Left ventricle myocardium inferior (tissue), 1 donor: ENCODE data around the gene PPP2R3A. TPM values are rescaled to one million over a fixed set of nuclear protein-coding genes. Genes with fewer than 3 reads are reported as not detected.
"Not testable (repeated sequence)": the region's sequence is repeated elsewhere in the genome, so short reads cannot be mapped to it uniquely, and the experiment has no call there.

Experiments
- DNase-seq: peaks from one replicate; pipeline ENCODE4 v3.0.0-alpha.2; 2020
- H3K27ac ChIP-seq: fragments of 200-600 bp; replicated peaks from 2 replicates; pipeline ENCODE4 v1.8.0; 2021
- H3K27me3 ChIP-seq: fragments of 200-600 bp; 2 replicates; pipeline ENCODE4 v1.8.0; 2021; ENCODE audit warnings: low read depth
- H3K36me3 ChIP-seq: fragments of 200-600 bp; 2 replicates; pipeline ENCODE4 v1.8.0; 2021
- H3K4me1 ChIP-seq: fragments of 200-600 bp; 2 replicates; pipeline ENCODE4 v1.8.0; 2021
- H3K4me3 ChIP-seq: fragments of 200-600 bp; 2 replicates; pipeline ENCODE4 v1.8.0; 2021; ENCODE audit warnings: mild to moderate bottlenecking, moderate library complexity
- H3K9me3 ChIP-seq: fragments of 200-600 bp; replicated peaks from 2 replicates; pipeline ENCODE4 v1.8.0; 2021
- intact Hi-C: fragments of 100-400 bp; cut with micrococcal nuclease; formaldehyde crosslinking; loops from one replicate; pipeline ENCODE4 v1.11.0; 2022
- total RNA-seq: library from RNA; stranded (reverse); fragmentation: NEBNext Ultra II Directional; extraction: Animal tissue kit (Norgen Biotek cat#: 25700); gene quantifications from one replicate; pipeline ENCODE4 v1.2.1, GENCODE V29; 2021
- TF ChIP-seq, protein P1 (sequence below): fragments of 200-600 bp; IDR thresholded peaks from 2 replicates; pipeline ENCODE4 v1.8.0; 2021; ENCODE audit warnings: antibody characterized with exemption, mild to moderate bottlenecking, borderline replicate concordance
- donor health status: DM: no; HTN: yes; CAD: no; lungs with severe emphysema.

Gene PPP2R3A
- total RNA-seq, 1 donor from 2014 or later, result 94.9 TPM

DNA sequence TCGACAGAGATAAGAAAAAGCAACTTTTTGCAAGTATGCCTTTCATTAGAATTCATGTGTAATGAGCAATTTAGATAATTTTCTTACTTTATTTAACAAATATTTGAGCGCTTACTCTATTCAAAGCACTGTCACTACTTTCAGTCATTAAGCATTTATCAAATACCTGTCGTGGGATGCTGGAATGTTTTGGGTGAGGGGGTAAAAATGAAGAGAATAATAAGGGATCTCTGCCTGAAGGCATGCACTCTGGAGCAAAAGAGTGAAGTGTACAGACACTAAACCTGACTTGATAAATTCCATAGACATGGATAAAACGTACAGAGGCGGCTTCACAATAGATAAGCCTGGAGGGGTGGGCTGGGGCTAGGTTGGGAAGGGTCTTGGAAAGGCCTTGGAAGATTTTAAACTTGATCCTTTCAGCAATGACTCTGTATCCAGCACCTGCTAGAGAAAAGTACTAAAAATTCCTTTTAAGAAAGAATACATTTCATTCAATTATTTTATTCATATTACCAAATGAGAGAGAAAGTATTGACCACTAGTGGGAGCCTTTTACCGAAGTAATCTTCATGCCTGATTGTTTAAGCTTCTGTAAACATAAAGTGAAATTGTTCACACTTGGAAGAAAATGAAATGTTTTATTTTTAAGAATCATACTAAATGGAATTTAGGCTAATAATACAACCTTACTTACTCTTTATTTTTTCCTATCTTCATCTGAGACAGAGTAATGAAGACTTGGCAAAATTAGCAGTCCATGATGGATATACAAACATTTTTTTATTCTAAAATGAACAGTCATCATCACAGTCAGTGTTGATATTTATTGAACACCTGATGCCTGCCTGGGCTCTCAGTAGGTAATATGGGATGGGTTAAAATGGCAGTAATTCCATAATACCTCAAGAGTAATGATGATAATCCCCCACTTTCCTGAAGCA is 113.2 kb downstream of the PPP2R3A start:
- TF ChIP-seq, protein P1, sequence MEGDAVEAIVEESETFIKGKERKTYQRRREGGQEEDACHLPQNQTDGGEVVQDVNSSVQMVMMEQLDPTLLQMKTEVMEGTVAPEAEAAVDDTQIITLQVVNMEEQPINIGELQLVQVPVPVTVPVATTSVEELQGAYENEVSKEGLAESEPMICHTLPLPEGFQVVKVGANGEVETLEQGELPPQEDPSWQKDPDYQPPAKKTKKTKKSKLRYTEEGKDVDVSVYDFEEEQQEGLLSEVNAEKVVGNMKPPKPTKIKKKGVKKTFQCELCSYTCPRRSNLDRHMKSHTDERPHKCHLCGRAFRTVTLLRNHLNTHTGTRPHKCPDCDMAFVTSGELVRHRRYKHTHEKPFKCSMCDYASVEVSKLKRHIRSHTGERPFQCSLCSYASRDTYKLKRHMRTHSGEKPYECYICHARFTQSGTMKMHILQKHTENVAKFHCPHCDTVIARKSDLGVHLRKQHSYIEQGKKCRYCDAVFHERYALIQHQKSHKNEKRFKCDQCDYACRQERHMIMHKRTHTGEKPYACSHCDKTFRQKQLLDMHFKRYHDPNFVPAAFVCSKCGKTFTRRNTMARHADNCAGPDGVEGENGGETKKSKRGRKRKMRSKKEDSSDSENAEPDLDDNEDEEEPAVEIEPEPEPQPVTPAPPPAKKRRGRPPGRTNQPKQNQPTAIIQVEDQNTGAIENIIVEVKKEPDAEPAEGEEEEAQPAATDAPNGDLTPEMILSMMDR, result peak; percentile 66
- Histone ChIP-seq H3K4me3 (no peak overlapping the region), H3K36me3 (peaks cover 32% of the 10 kb centered on the region), H3K27me3 (no peaks in the 10 kb centered on the region), H3K4me1 (peaks cover 26% of the 10 kb centered on the region), H3K9me3 (no peaks in the 10 kb centered on the region), H3K27ac (no peak overlapping the region)
- DNase-seq, result no peak
- intact Hi-C loops, result loop anchor here (5.0 to 10.0 kb wide), 2 partner anchors 676 to 934 kb away; partner anchors contain the start of gene STAG1

DNA sequence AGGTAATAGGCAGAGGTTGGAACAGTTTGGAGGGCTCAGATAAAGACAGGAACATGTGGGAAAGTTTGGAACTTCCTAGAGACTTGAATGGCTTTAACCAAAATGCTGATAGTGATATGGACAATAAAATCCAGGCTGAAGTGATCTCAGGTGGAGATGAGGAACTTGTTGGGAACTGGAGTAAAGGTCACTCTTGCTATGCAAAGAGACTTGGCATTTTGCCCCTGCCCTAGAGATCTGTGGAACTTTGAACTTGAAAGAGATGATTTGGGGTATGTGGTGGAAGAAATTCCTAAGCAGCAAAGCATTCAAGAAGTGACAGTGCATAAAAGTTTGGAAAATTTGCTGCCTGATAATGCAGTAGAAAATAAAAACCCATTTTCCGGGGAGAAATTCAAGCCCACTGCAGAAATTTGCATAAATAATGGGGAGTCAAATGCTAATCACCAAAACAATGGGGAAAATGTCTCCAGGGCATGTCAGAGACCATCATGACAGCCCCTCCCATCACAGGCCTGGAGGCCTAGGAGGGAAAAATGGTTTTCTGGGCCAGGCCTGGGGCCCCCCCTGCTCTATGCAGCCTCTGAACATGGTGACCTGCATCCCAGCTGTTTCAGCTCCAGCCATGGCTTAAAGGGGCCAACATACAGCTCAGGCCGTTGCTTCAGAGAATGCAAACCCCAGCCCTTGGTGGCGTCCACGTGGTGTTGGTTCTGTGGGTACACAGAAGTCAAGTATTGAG is 118.3 kb downstream of the PPP2R3A start:
- DNase-seq, H3K27me3 ChIP-seq, intact Hi-C loops, H3K4me3 ChIP-seq, H3K9me3 ChIP-seq, H3K4me1 ChIP-seq: not testable (repeated sequence)
- Histone ChIP-seq H3K27ac (peak overlapping the region; percentile 22), H3K36me3 (peaks cover 79% of the 10 kb centered on the region)

DNA sequence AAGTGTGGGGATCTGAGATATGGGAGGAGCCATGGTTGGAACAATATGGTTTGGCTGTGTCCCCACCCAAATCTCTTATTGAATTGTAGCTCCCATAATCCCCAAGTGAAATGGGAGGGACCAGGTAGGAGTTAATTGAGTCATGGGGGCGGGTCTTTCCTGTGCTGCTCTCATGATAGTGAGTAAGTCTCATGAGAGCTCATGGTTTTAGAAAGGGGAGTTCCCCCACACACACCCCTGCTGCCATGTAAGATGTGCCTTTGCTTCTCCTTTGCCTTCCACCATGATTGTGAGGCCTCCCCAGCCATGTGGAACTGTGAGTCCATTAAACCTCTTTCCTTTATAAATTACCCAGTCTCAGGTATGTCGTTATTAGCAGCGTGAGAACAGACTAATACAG is 119.5 kb downstream of the PPP2R3A start:
- intact Hi-C loops, result not testable (repeated sequence)

DNA sequence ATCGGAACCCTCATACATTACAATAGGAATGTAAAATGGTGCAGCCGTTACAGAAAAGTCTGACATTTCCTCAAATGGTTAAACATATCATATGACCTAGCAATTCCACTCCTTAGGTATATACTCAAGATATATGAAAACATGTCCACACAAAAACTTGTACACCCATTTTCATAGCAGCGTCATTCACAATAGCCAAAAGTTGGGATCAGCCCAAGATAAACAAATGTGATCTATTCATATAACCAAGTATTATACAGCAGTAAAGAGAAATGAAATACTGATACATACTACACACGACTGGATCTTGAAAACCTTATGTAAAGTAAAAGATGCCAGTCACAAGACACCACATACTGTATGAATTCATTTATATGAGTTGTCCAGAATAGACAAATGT is 128.2 kb downstream of the PPP2R3A start:
- Histone ChIP-seq H3K4me1 (no peaks in the 10 kb centered on the region), H3K27ac (no peak overlapping the region), H3K36me3 (peaks cover 37% of the 10 kb centered on the region), H3K4me3 (no peak overlapping the region), H3K27me3 (no peaks in the 10 kb centered on the region), H3K9me3 (no peaks in the 10 kb centered on the region)
- TF ChIP-seq, protein P1, result no peak
- no peak for DNase-seq
- intact Hi-C loops, result no loop called here

More for the DNA sequence above, 119.5 kb downstream of the PPP2R3A start:
- H3K4me1 ChIP-seq, H3K9me3 ChIP-seq, H3K27ac ChIP-seq, DNase-seq, H3K4me3 ChIP-seq, H3K27me3 ChIP-seq: not testable (repeated sequence)
- H3K36me3 ChIP-seq, result peaks cover 84% of the 10 kb centered on the region

DNA sequence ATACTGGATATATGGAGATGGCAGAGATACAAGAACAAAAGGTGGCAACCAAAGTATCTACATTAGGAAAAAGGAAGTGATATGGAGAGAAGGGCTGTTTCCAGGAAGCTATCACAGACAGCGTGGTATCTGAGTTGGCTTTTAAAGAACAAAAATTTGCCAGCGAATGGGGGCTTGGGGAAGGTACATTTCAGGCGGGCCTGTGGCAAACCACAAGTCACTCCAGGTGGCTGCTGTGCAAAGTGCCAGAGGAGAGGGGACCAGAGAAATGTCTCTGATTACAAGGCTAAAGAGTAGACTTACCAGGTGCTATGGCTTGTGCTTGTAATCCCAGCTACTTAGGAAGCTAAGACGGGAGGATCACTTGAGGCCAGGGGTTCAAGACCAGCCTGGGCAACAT is 139.5 kb downstream of the PPP2R3A start:
- intact Hi-C loops, result no loop called here
- H3K27me3 ChIP-seq, result no peaks in the 10 kb centered on the region
- H3K27ac ChIP-seq, result no peak overlapping the region
- TF ChIP-seq, protein P1, result no peak
- H3K4me1 ChIP-seq, result no peaks in the 10 kb centered on the region
- H3K9me3 ChIP-seq, result no peaks in the 10 kb centered on the region
- no peak for DNase-seq
- H3K36me3 ChIP-seq, result peaks cover 61% of the 10 kb centered on the region
- H3K4me3 ChIP-seq, result no peak overlapping the region

DNA sequence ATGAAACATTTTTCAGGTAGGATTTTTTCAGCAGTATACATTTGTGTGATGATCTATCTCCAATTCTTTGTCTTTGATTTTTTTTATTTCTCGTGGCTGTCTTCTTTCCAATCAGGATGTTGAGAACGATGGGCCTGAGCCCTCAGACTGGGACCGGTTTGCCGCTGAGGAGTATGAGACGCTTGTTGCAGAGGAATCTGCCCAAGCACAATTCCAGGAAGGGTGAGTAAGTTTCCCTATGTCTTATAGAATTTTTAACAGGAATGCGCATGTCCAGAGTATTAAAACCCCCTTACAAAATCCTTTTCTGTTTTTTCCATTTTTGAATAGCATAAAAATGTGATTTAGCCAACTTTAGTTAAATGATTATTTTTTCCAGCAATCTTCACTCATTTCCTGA is 140.6 kb downstream of the PPP2R3A start:
- Histone ChIP-seq H3K4me1 (no peaks in the 10 kb centered on the region), H3K9me3 (no peaks in the 10 kb centered on the region), H3K36me3 (peaks cover 68% of the 10 kb centered on the region), H3K27me3 (no peaks in the 10 kb centered on the region), H3K4me3 (no peak overlapping the region), H3K27ac (no peak overlapping the region)
- intact Hi-C loops, result no loop called here
- no peak for DNase-seq
- TF ChIP-seq, protein P1, result no peak
